Measurements from ENCODE around the gene GTSF1L.

DNA sequence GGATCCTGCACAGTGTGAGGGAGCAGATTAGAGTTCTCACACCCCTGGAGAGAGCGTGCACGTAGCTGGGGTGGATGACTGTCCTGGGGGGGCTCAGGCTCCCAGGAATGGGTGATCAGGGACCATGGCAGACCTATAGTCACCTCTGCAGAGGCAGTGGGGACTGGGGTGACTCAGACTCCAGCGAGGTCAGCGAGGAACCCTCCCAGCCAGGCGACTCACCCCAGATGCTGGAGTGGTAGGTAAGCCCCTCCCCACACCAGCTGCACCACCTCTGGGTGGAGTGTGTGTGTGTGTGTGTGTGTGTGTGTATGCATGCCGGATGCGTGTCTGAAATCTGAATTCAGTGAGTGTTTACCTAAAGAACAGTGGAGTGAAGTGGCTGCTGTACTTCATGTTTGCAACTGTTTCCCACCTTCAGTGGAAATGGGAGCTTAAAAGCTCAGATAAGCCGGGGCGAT, 17.4 kb upstream of the GTSF1L start:
- no peak for TF ChIP-seq ZNF274 (IDR thresholded peaks at IDR 0.05; ENCODE audit: low read depth, low read length)
- no peak for TF ChIP-seq SUZ12 (IDR thresholded peaks at IDR 0.05; ENCODE audit: extremely low read depth, insufficient read depth, insufficient read length)
- TF ChIP-seq YY1 (IDR thresholded peaks at IDR 0.05; ENCODE audit: insufficient read depth, insufficient read length) = no peak
